Ishikawa (cell line): ENCODE data around the gene SERPINB4.

Experiments used
- CEBPB ChIP-seq: IDR thresholded peaks from 2 replicates; pipeline ENCODE4 v1.6.1; 2012
- CREB1 ChIP-seq: IDR thresholded peaks from 2 replicates; pipeline ENCODE4 v1.6.1; 2012; ENCODE audit warnings: low read depth
- EGR1 ChIP-seq: IDR thresholded peaks from 2 replicates; pipeline ENCODE4 v1.6.1; 2012
- EP300 ChIP-seq: IDR thresholded peaks from 2 replicates; pipeline ENCODE4 v1.6.1; 2012; ENCODE audit warnings: borderline replicate concordance
- FOXM1 ChIP-seq: IDR thresholded peaks from 2 replicates; pipeline ENCODE4 v1.6.1; 2012; ENCODE audit warnings: low read depth, borderline replicate concordance
- MAX ChIP-seq: IDR thresholded peaks from 2 replicates; pipeline ENCODE4 v1.6.1; 2012
- NFIC ChIP-seq: IDR thresholded peaks from 2 replicates; pipeline ENCODE4 v1.6.1; 2012
- RAD21 ChIP-seq: IDR thresholded peaks from 2 replicates; pipeline ENCODE4 v1.6.1; 2012; ENCODE audit warnings: low read depth
- REST ChIP-seq: IDR thresholded peaks from 2 replicates; pipeline ENCODE4 v1.6.1; 2012; ENCODE audit warnings: low read depth, mild to moderate bottlenecking
- TAF1 ChIP-seq: IDR thresholded peaks from 2 replicates; pipeline ENCODE4 v1.6.1; 2012; ENCODE audit warnings: low read depth, mild to moderate bottlenecking
- TCF12 ChIP-seq: IDR thresholded peaks from 2 replicates; pipeline ENCODE4 v1.6.1; 2012; ENCODE audit warnings: low read depth
- TEAD4 ChIP-seq: IDR thresholded peaks from 2 replicates; pipeline ENCODE4 v1.6.1; 2012
- USF1 ChIP-seq: IDR thresholded peaks from 2 replicates; pipeline ENCODE4 v1.6.1; 2012
- YY1 ChIP-seq: IDR thresholded peaks from 2 replicates; pipeline ENCODE4 v1.6.1; 2012; ENCODE audit warnings: low read depth
- ZBTB7A ChIP-seq: IDR thresholded peaks from 2 replicates; pipeline ENCODE4 v1.6.1; 2012; ENCODE audit warnings: low read depth

Gene SERPINB4

GRCh38 chr18:63617915-63618234 is 26.2 kb downstream of the SERPINB4 start:
- TF ChIP-seq TEAD4 (no peak), USF1 (no peak)

GRCh38 chr18:63617049-63617914 is 26.8 kb downstream of the SERPINB4 start:
- TF ChIP-seq FOXM1 (no peak), EP300 (no peak), YY1 (no peak), TAF1 (no peak), RAD21 (no peak), ZBTB7A (no peak), TCF12 (no peak), NFIC (no peak), CEBPB (no peak), USF1 (no peak), MAX (no peak), TEAD4 (no peak), REST (no peak), EGR1 (no peak), CREB1 (no peak)

- TF ChIP-seq USF1 = no peak
- TF ChIP-seq EP300 = no peak
- no peak for TF ChIP-seq ZBTB7A
- no peak for TF ChIP-seq REST
- TF ChIP-seq TCF12 = no peak
- TF ChIP-seq CREB1 = no peak
Observed at GRCh38 chr18:63613420-63613819, 30.6 kb downstream of the SERPINB4 start.

- TF ChIP-seq NFIC (no peak), EGR1 (no peak), EP300 (no peak), CEBPB (no peak), YY1 (no peak), USF1 (no peak), CREB1 (no peak), TEAD4 (no peak), ZBTB7A (no peak), TCF12 (no peak), REST (no peak), RAD21 (no peak), FOXM1 (no peak), TAF1 (no peak)
Observed at GRCh38 chr18:63606526-63606925, 37.5 kb downstream of the SERPINB4 start.
